Measurements from ENCODE around the gene SNAP29.
"Not testable (repeated sequence)": the region's sequence is repeated elsewhere in the genome, so short reads cannot be mapped to it uniquely, and the experiment has no call there.

SNAP29 gene

GRCh38 chr22:20867179-20868024, 8.6 kb downstream of the SNAP29 start:
- DNase-seq = no peak

- DNase-seq = no peak
Measured at GRCh38 chr22:20868025-20868962, 9.5 kb downstream of the SNAP29 start.

DNA sequence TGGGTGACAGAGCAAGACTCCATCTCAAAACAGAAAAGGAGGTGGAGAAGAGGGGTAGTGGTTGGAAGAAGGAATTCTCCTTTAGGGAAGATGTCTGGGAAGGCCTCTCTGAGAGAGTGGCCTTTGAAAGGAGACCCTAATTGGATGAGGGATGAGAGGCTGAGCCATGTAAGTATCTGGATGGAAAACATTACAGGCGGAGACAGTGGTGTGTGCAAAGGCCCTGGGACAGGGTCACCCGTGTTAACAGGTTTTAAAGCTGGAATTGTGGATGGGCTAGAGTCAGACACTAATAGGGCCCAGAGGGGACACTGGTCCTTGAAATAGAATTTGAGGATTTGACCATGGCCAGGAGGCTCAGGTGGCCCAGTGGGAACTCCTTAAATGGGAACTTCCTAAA, 10.4 kb downstream of the SNAP29 start:
- no peak for DNase-seq

GRCh38 chr22:20873214-20873613, 14.4 kb downstream of the SNAP29 start:
- DNase-seq = no peak

DNA sequence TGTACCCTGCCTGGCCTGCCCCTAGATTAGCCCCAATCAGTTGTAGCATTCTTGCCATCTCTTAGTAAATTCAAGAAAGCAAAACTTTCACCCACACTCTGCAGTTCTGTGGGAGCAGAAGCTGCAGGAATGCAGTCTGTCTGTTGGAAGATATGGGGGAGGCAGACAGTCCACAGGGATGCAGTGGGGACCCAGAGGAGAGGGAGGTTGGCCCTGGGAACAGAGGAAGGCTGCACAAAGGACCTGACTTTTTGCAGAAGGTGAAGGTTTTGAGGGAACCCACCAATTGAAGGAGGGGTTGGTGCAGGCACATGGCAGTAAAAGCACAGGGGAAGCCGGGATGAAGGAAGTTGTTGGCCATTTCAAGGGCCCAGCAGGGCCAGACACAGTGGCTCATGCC, 16.5 kb downstream of the SNAP29 start:
- no peak for DNase-seq

DNA sequence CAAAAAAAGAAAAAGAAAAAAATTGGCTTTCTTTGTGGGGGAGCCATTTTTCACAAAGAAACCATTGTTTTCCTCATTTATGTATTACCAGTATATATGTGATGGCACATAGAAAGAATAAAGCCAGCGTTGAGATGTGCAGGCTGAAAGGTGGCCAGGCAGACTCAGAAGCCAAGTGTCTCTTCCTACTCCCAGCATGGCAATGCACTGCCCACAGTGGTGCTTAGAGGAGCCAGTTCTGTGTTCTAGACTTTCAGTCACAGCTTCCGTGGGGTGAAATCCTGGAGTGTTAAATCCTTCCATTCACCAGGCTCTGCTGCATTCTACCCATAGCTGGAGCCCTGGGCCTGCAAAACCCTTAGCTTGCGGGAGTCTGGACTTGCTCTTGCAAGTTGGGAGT, 18.9 kb downstream of the SNAP29 start:
- DNase-seq = no peak

GRCh38 chr22:20881231-20881630, 22.4 kb downstream of the SNAP29 start:
- DNase-seq = no peak

DNA sequence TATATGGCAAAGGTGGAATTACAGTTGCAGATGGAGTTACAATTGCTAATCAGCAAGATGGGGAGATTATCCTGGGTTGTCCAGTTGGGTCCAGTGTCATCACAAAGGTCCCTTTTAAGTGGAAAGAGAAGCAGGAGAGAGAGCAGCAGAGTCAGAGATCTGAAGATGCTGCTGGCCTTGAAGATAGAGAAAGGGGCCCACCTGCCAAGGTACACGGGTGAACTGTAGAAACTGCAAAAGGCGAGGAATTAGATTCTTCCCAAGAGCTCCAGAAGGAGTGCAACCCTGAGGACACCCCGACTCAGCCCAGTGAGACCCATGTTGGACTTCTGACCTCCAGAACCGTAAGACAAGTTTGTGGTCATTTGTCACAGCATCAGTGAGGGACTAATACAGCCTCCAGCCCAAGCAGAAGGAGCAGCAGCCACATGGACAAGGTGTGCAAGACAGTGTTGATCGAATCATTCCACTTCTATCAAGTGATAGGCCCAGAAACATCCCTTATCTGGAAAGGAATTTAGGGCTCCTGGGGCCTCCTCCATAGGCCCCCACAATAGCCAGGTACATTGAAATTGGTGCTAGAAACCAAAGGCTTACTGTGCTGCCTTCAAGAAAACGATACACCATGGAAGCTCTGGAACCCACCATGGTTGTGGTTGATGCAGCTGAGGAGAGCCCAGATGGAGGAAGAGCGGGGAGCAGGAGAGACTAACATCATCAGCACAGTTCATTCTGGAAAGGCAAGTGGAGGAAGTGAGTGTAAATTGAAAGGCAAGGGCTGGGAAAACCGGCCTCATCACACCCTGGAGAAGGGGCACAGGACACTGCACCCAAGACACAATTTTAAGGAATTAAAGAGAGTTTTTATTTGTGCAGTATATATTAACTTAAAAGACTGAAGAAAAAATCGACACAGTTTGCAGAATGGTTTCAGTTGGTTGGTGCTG, 23.3 kb downstream of the SNAP29 start:
- DNase-seq = no peak

DNA sequence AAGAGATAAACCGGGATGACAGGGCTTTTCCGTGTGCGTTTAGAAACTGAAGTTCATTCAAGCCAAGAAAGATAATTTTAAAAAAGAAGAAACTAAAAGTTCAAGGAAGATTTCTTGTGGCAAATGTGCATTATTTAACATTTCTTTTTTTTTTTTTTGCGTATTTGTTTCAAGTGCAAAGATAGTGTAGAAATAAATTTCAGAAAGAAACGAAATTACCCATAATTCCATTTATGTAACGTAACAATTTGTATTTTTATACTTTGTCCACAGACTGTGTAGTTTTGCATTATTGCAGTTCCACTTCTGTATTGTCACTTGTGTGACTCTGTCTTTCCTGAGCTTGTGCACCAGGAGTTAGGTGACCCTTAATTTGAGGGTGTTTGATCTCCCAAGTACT, 24.0 kb downstream of the SNAP29 start:
- DNase-seq = no peak

GRCh38 chr22:20884454-20884853, 25.6 kb downstream of the SNAP29 start:
- DNase-seq = no peak

- DNase-seq = no peak
Measured at GRCh38 chr22:20885017-20885556, 26.3 kb downstream of the SNAP29 start.

GRCh38 chr22:20885557-20886323, 26.9 kb downstream of the SNAP29 start:
- no peak for DNase-seq

DNA sequence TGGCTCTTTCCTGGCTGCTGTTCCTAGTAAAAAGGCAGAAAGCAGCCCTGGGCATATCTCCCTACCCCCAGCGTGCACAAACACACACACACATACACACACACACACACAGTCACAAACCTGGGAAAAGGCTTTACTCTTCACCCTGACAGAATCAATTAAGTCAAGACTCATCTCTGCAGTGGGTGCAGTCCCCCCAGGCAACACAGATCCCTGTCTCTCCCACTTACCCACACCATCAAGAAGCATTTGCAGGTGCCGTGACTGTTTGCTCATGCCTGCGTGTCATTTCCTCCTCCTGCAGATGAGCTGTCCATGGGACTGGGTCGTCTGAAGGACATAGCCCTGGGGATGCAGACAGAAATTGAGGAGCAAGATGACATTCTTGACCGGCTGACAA, 28.6 kb downstream of the SNAP29 start:
- DNase-seq = no peak

DNA sequence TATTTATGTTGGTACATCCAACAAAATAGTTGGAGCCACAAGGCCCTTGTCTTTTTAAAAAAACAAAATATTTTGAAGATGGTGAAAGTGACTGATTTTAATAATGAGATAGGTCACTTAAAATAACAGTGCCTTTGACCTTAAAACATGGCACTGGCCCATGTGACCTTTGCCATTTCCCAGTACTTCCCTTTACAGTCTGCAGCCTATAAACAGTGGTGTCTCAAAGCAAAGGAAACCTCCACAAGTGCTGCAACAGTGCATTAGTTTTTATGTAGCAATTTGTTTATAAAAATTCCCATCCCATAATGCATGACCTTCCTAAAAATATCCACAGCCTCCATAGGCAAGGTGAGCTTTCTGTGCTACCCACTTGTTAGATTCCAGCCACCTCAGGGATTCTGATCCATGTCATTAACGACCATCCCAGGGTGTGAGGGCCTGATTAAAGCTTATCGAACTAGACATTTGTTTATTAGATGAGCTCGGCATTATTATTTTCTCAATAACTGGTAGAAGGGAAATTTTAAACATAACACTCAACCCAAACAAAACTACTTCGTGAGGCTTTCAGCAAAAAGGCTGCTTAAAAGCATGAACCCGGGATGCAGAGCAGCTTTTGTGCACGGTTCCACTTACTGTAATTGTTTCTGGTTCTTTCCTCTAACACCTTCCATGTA, 30.4 kb downstream of the SNAP29 start:
- no peak for DNase-seq

DNA sequence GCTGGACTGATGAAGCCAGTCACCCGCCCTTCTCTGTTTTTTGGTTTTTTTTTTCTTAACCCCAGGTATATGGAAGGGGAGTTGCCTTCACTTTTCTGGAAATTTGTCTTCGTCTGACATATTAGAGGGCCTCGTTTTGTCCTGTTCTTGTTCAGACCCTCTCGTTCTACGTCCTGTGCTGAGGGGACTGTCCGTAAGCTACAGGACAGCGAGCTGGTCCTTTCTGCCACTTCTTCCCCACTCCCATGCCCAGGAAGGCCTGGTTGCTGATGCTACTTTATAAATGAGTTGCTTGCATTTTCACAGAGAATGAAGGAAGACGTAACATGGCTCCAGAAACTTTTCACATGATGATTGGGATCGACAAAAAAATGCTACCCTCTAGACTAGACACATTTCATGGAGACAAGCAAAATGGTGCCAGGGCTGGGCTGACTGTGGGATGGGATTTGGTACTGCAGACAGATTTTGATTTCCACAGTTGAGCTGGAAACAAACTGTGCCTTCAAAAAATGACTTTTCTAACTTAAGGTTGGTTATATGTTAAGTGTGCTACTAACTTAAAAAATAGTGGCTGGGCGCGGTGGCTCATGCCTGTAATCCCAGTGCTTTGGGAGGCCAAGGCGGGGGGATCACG, 31.2 kb downstream of the SNAP29 start:
- DNase-seq = no peak

DNA sequence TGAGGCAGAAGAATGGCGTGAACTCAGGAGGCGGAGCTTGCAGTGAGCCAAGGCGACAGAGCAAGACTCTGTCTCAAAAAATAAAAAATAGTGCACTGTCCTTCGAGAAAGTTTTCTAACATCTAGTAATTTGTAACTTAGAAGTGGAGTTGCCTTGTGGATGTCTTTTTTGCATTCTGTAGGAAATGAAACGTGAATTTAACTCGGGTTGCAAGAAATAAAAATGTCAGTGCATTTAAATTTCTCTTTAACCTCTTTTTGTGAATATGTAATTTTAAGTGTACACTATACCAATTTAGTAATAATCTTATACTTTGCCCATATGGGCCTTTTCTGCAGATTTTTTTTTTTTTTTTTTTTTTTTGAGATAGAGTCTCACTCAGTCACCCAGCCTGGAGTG, 32.2 kb downstream of the SNAP29 start:
- DNase-seq = no peak

GRCh38 chr22:20897737-20898136, 38.9 kb downstream of the SNAP29 start:
- not testable (repeated sequence) for DNase-seq

GRCh38 chr22:20899827-20900423, 41.1 kb downstream of the SNAP29 start:
- no peak for DNase-seq

GRCh38 chr22:20901093-20902033, 42.6 kb downstream of the SNAP29 start:
- DNase-seq = not testable (repeated sequence)
